Islet of Langerhans (tissue), 1 donor: ENCODE data around the gene RAB27B.
"Not testable (repeated sequence)": the region's sequence is repeated elsewhere in the genome, so short reads cannot be mapped to it uniquely, and the experiment has no call there.

ENCODE experiments used
- FAIRE-seq: peaks from one replicate; lab custom pipeline; 2011; peaks lifted over from hg19 to GRCh38; lab: Jason Lieb, UNC

RAB27B gene

GRCh38 chr18:54820785-54821275, 7.4 kb upstream of the RAB27B start:
- FAIRE-seq, result not testable (repeated sequence)

- no peak for FAIRE-seq
Measured at GRCh38 chr18:54822872-54823845, 5.1 kb upstream of the RAB27B start.

- no peak for FAIRE-seq
Measured at GRCh38 chr18:54824761-54825160, 3.5 kb upstream of the RAB27B start.

- no peak for FAIRE-seq
Measured at GRCh38 chr18:54825601-54826344, 2.5 kb upstream of the RAB27B start.

- FAIRE-seq, result no peak
Measured at GRCh38 chr18:54828986-54829385, 709 bp downstream of the RAB27B start.

- no peak for FAIRE-seq
Measured at GRCh38 chr18:54829856-54830255, 1.6 kb downstream of the RAB27B start.

- no peak for FAIRE-seq
Measured at GRCh38 chr18:54830260-54830659, 2.0 kb downstream of the RAB27B start.

- FAIRE-seq, result no peak
Measured at GRCh38 chr18:54830866-54831265, 2.6 kb downstream of the RAB27B start.

- FAIRE-seq, result no peak
Measured at GRCh38 chr18:54835944-54836343, 7.7 kb downstream of the RAB27B start.

GRCh38 chr18:54843314-54843713, 15.0 kb downstream of the RAB27B start:
- FAIRE-seq, result no peak

- FAIRE-seq, result no peak
Measured at GRCh38 chr18:54845787-54846186, 17.5 kb downstream of the RAB27B start.

- no peak for FAIRE-seq
Measured at GRCh38 chr18:54848121-54848520, 19.8 kb downstream of the RAB27B start.

GRCh38 chr18:54849683-54850082, 21.4 kb downstream of the RAB27B start:
- no peak for FAIRE-seq

GRCh38 chr18:54850598-54850997, 22.3 kb downstream of the RAB27B start:
- FAIRE-seq, result no peak

GRCh38 chr18:54852780-54853675, 24.8 kb downstream of the RAB27B start:
- FAIRE-seq, result no peak

GRCh38 chr18:54855050-54855449, 26.8 kb downstream of the RAB27B start:
- FAIRE-seq, result not testable (repeated sequence)

GRCh38 chr18:54856105-54856646, 27.9 kb downstream of the RAB27B start:
- FAIRE-seq, result no peak

GRCh38 chr18:54857499-54857898, 29.2 kb downstream of the RAB27B start:
- no peak for FAIRE-seq

GRCh38 chr18:54859667-54860421, 31.6 kb downstream of the RAB27B start:
- no peak for FAIRE-seq

GRCh38 chr18:54860941-54861340, 32.7 kb downstream of the RAB27B start:
- FAIRE-seq, result no peak

GRCh38 chr18:54867131-54867530, 38.9 kb downstream of the RAB27B start:
- no peak for FAIRE-seq
